ENCODE results near the gene CST7.

Gene CST7

GRCh38 chr20:24983896-24984295, 34.8 kb downstream of the CST7 start:
- no peak overlapping the region for H3K4me3 ChIP-seq (ENCODE audit: low read depth, low read length)
- no peak for TF ChIP-seq CTCF (IDR thresholded peaks at IDR 0.05; ENCODE audit: control insufficient read depth, extremely low read depth, insufficient read depth)
- no peak for DNase-seq (ENCODE audit: low read depth)

- TF ChIP-seq CTCF (IDR thresholded peaks at IDR 0.05; ENCODE audit: control insufficient read depth, extremely low read depth, insufficient read depth): no peak
- DNase-seq (ENCODE audit: low read depth): no peak
- no peak overlapping the region for H3K4me3 ChIP-seq (ENCODE audit: low read depth, low read length)
Measured at GRCh38 chr20:24984961-24985640, 36.0 kb downstream of the CST7 start.

GRCh38 chr20:24985802-24986201, 36.7 kb downstream of the CST7 start:
- no peak for DNase-seq (ENCODE audit: low read depth)
- H3K4me3 ChIP-seq (ENCODE audit: low read depth, low read length): no peak overlapping the region
- no peak for TF ChIP-seq CTCF (IDR thresholded peaks at IDR 0.05; ENCODE audit: control insufficient read depth, extremely low read depth, insufficient read depth)

- no peak for DNase-seq (ENCODE audit: low read depth)
- no peak for TF ChIP-seq CTCF (IDR thresholded peaks at IDR 0.05; ENCODE audit: control insufficient read depth, extremely low read depth, insufficient read depth)
- no peak overlapping the region for H3K4me3 ChIP-seq (ENCODE audit: low read depth, low read length)
Measured at GRCh38 chr20:24986436-24987015, 37.5 kb downstream of the CST7 start.

- no peak for DNase-seq (ENCODE audit: low read depth)
- no peak for TF ChIP-seq CTCF (IDR thresholded peaks at IDR 0.05; ENCODE audit: control insufficient read depth, extremely low read depth, insufficient read depth)
- no peak overlapping the region for H3K4me3 ChIP-seq (ENCODE audit: low read depth, low read length)
Measured at GRCh38 chr20:24987244-24987643, 38.2 kb downstream of the CST7 start.

- no peak for TF ChIP-seq CTCF (IDR thresholded peaks at IDR 0.05; ENCODE audit: control insufficient read depth, extremely low read depth, insufficient read depth)
- no peak for DNase-seq (ENCODE audit: low read depth)
Measured at GRCh38 chr20:24987873-24988835, 39.1 kb downstream of the CST7 start.

More at GRCh38 chr20:24987873-24988835, 39.1 kb downstream of the CST7 start:
- no peak overlapping the region for H3K4me3 ChIP-seq (ENCODE audit: low read depth, low read length)

Data from LNCaP clone FGC (cell line).